ENCODE results near the gene MAP3K21.

MAP3K21 gene

GRCh38 chr1:233336554-233337456, 9.3 kb downstream of the MAP3K21 start:
- TF ChIP-seq GATA3 (IDR thresholded peaks at IDR 0.05; ENCODE audit: low read depth, low read length) (no peak), GATA2 (IDR thresholded peaks at IDR 0.05; ENCODE audit: low read depth, low read length) (no peak)

- TF ChIP-seq GATA2 (IDR thresholded peaks at IDR 0.05; ENCODE audit: low read depth, low read length): no peak
These were observed 10.0 kb downstream of the MAP3K21 start for GRCh38 chr1:233337505-233337904.

GRCh38 chr1:233338102-233338501, 10.6 kb downstream of the MAP3K21 start:
- TF ChIP-seq GATA2 (IDR thresholded peaks at IDR 0.05; ENCODE audit: low read depth, low read length) (no peak), GATA3 (IDR thresholded peaks at IDR 0.05; ENCODE audit: low read depth, low read length) (no peak)

GRCh38 chr1:233340031-233340555, 12.6 kb downstream of the MAP3K21 start:
- no peak for TF ChIP-seq GATA2 (IDR thresholded peaks at IDR 0.05; ENCODE audit: low read depth, low read length)
- no peak for TF ChIP-seq GATA3 (IDR thresholded peaks at IDR 0.05; ENCODE audit: low read depth, low read length)

DNA sequence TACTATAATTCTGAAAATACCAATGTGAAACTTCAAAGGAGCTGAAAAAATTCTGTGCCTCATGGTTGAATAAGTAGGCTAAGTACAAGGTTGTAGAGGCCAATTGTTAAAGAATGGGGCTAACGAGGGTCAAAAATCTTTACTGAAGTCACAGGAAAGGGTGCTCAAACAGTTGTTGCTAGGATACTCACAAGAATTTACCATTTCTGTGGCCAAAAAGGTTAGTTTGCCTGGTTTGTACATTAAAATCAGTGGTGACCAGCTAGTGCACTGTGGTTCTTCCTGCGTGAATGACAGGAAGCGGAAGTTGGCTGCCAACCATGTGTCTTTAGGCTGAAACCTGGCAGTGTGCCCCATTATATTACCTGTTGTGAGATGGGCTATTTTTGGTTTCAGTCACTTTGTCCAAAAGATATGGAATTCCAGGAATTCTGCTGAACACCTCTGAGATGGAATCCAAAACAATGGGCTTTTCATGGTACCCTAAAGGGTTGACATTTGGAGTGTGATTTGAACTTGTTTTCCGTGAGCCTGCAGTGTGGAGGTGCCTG, 13.5 kb downstream of the MAP3K21 start:
- TF ChIP-seq GATA2 (IDR thresholded peaks at IDR 0.05; ENCODE audit: low read depth, low read length) (no peak), GATA3 (IDR thresholded peaks at IDR 0.05; ENCODE audit: low read depth, low read length) (no peak)

- TF ChIP-seq GATA2 (IDR thresholded peaks at IDR 0.05; ENCODE audit: low read depth, low read length) (no peak), GATA3 (IDR thresholded peaks at IDR 0.05; ENCODE audit: low read depth, low read length) (no peak)
These were observed 14.6 kb downstream of the MAP3K21 start for GRCh38 chr1:233342086-233342485.

DNA sequence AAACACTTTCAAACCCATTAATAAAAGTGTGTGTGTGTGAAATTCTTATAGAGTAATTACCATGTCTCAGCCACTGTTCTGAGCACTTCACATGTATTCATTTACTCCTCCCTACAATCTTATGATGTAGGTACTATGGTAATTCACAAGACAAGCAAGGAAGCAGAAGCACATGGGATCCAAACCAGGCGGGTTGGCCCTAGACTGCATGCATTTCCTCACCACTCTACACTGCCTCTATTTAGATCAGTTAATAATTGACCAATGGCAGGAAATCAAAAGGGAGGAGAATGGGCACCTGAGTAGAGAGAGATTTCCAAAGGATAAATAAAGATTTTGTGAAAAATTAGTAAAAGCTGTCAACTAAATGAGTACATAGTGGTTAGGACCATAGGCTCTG, 15.7 kb downstream of the MAP3K21 start:
- no peak for TF ChIP-seq GATA3 (IDR thresholded peaks at IDR 0.05; ENCODE audit: low read depth, low read length)

DNA sequence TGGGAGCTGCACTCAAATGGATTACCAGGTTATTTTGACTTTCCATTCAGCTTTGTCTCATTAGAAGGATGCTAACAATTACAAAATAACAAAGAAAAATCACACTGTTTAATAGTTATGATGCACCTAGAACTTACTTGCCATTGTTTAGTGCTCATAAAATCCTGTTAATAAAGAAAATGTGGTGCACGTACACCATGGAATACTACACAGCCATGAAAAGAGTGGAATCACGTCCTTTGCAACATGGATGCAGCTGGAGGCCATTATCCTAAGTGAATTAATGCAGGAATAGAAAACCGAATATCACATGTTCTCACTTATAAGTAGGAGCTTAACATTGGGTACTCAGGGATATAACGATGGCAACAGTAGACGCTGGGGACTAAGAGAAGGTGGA, 19.8 kb downstream of the MAP3K21 start:
- TF ChIP-seq GATA3 (IDR thresholded peaks at IDR 0.05; ENCODE audit: low read depth, low read length) (no peak), GATA2 (IDR thresholded peaks at IDR 0.05; ENCODE audit: low read depth, low read length) (no peak)

DNA sequence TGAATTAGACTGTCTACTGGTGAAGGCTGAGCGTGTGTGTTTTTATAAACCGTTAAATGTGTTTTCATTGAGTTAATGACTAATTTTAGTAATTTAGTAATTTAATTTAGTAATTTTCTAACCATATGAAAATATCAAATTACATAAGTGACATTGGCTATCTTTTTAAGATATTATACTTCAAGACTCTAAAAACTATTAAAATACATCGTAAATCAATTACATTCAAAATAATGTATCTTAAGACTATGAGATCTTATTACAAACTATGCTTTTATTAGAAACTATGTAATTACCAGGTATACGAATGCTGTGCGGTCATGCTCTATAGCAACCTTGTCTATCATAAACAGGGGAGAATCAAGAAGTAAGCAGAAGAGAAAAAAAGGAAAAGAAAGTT, 21.6 kb downstream of the MAP3K21 start:
- TF ChIP-seq GATA3 (IDR thresholded peaks at IDR 0.05; ENCODE audit: low read depth, low read length): no peak
- no peak for TF ChIP-seq GATA2 (IDR thresholded peaks at IDR 0.05; ENCODE audit: low read depth, low read length)

DNA sequence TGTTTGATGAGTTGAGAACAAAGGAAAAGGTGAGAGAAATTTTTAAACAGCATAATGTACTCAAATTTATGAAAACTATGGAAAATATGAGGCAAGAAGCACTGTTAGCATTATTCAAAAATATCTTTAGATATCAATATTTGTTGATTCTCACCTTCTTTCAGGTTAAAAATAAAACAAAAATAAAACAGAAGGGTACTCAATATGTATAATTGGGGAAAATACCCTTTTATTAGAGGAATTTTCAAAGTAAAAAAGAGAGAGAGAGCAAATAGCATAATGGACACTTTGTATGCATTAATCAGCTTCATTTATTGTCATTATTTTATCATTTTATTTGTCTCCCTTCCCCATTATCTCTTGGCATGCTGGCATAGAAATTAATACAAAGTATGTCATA, 27.5 kb downstream of the MAP3K21 start:
- TF ChIP-seq GATA3 (IDR thresholded peaks at IDR 0.05; ENCODE audit: low read depth, low read length) (no peak), GATA2 (IDR thresholded peaks at IDR 0.05; ENCODE audit: low read depth, low read length) (no peak)

DNA sequence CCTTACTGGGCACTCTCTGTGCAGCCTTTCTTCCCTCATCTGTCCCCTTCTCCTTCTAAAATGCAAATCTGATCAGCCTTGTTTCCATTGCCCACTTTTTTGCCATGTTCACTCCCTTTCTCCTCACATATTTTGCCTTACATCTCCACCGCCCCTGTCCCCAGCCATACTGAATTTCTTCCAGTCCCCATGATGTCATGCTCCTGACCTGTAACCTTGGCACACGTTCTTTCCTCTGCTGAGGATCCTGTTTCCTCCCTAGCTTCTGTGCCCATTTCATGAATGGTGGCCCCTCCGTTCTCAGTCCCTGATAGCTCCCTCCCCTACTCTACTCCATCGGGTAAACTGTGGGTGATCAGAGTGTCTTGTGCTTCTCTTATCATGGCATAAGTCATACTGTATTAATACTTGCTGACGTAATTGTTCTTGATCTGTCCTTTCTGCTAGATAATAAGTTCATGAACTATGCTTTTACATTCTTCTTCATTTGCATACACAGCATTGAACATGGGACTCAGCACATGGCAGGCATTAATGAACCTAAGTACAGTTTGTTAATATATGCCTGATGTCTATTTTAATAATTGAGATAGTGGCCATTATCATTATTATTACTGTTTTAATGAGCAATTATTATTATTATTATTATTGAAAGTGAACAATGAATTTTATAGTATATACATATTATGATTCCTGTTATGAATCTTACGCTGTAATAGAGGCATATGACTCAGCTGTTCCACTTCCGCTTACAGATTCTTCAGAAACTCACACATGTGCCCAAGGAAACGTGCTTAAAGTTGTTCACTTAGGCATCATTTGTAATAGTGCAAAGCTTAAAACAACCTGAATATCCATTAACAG, 28.5 kb downstream of the MAP3K21 start:
- no peak for TF ChIP-seq GATA2 (IDR thresholded peaks at IDR 0.05; ENCODE audit: low read depth, low read length)
- TF ChIP-seq GATA3 (IDR thresholded peaks at IDR 0.05; ENCODE audit: low read depth, low read length): no peak

DNA sequence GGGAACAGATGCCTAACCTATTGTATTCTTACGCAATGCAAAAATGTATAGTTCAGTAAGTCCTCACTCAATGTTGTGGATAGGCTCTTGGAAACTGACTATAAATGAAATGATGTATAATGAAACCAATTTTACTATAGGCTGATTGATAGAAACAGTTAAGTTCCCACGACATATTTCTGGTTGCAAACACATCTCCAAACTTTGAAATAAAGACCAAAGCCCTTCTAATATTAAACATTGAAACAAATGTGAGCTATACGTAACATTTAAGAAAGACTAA, 29.1 kb downstream of the MAP3K21 start:
- TF ChIP-seq GATA3 (IDR thresholded peaks at IDR 0.05; ENCODE audit: low read depth, low read length): no peak
- no peak for TF ChIP-seq GATA2 (IDR thresholded peaks at IDR 0.05; ENCODE audit: low read depth, low read length)

- TF ChIP-seq GATA2 (IDR thresholded peaks at IDR 0.05; ENCODE audit: low read depth, low read length): no peak
- no peak for TF ChIP-seq GATA3 (IDR thresholded peaks at IDR 0.05; ENCODE audit: low read depth, low read length)
These were observed 30.3 kb downstream of the MAP3K21 start for GRCh38 chr1:233357595-233358397.

- TF ChIP-seq GATA2 (IDR thresholded peaks at IDR 0.05; ENCODE audit: low read depth, low read length) (no peak), GATA3 (IDR thresholded peaks at IDR 0.05; ENCODE audit: low read depth, low read length) (no peak)
These were observed 31.9 kb downstream of the MAP3K21 start for GRCh38 chr1:233359431-233359830.
